HG02588 (cell line): ENCODE results near the gene FSHR.

Source experiments
- ATAC-seq: cut with Tn5 transposase; IDR thresholded peaks from one replicate; pipeline ENCODE4 v1.9.1; 2021; ENCODE audit warnings: mild to moderate bottlenecking, moderate library complexity; ENCODE audit not compliant: unreplicated experiment

The FSHR gene

DNA sequence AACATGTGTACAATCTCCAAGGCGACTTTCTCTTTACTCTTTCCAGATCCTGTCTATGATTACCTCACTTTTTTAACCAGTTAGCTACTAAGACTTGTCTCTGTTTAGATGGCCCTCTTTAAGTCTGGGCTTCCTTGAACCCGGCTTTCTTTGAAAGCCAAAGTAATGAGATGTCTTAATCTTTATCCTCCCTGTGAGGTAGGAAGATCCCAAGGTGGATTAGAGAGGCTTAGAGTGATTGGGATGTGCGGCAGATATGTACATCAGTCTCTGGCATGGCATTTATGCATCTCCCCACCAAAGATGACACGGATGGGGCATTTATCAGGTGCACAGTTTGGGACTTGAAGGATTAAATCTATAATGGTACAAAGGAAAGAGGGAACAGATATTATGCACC lies 186.3 kb downstream of the FSHR start:
- no peak for ATAC-seq

DNA sequence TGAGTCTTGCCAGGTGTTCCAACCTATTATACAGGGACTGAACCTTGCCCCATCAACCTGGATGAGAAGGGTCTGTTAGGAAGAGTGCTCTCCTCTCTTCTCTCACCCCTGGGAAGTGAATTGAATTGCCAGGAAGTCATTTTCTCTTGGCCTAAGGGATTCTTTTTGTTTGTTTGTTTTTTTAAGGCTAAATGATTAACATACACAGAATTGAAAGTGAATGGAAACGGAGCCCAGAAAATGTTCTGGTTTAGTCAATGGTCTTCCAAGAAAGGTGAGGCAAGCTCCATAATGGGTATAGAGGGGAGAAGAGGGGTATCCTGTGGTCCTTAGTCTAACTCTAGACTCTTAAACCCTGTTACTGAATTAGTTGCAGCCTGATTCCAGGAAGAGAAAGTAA lies 189.1 kb downstream of the FSHR start:
- no peak for ATAC-seq

DNA sequence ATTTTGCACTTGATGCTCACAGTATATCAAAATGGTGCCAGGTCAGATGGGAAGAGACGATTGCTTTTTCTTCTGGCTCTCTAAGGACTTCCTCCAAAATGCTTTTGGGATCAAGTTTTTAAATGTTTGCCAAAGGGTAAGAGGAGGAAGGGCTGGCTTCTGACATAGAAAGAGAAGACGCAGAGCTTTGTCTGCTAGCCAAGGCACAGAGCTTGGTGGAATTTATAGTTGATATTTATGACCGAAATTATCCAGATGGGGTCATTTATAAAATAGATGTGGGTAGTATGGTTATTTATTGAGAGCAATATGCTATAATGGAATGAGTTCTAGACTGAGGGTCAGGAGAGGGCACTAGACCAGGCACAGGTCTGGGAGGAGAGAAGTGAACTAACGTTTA lies 193.3 kb downstream of the FSHR start:
- no peak for ATAC-seq

DNA sequence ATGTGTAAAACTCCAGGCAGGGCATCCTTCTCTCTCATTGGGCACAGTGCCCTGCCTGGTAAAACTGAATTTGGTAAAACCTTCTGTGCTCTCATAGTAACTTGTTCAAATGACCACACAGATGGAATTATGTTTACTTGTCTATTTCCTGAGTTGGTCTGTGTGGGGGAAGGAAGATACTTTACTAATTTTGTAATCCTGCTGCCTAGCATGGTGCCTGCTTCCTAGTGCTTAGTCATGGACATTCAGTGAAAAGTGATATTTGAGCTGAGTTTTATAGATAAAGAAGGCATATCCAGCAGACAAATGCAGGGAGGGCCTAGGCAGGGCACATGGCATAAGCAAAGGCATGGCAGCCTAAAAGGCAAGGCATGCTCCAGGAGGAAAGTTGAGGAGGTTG lies 199.4 kb downstream of the FSHR start:
- ATAC-seq, result no peak

DNA sequence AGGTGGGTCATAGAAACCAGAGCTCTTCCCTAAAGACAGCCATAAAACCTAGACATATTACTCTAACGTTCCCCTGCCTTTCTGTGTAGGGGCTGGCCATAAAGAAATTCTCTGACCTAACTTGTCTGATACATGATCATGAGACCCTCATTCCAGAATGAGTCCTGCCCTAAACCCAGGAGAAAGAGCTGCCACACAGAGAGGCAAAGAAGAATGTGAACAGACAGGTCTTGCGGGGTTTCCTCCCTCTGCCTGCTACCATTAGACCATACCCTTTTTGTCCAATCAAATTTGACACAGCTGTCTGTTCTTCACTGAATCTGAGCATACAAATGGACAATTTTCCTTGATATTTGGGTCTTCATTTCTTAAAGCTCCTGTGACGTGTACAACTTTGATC lies 200.0 kb downstream of the FSHR start:
- ATAC-seq, result no peak

DNA sequence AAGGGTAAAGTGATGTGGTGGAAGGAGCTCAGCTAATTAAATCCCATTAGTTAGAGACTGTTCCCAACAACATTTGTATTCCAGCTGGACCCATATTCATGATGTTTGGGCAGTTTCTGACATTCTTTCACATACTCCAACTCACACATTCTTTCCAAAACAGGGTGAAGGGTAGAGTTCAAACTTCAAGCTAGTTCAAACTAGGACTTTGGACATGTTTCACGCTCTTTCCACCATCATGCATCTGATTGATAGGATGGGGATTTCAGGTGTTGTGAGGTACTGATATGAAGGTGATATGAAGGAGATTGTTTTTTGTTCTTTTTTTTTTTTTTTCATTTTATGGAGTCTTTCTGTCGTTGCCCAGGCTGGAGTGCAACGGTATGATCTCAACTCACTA lies 201.7 kb downstream of the FSHR start:
- ATAC-seq, result no peak

DNA sequence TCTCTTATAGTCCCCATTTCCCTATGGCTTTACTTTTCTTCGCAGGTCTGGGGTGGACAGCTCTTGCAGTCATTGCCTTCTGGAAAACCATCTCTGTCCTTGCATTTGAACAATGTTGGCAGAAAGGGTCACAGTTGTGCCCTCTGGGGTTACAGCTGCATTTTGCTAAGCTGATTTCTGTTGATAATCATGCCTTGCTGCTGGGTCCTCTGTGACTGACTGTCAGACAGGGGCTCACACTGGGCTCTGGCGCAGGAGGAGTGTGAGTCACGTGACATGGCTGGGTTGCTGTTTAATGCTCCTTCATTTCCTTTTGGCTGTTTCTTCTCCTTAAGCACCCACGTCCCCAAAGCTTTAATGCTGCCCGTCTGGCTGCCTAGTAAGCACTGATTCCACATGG lies 202.2 kb downstream of the FSHR start:
- no peak for ATAC-seq

DNA sequence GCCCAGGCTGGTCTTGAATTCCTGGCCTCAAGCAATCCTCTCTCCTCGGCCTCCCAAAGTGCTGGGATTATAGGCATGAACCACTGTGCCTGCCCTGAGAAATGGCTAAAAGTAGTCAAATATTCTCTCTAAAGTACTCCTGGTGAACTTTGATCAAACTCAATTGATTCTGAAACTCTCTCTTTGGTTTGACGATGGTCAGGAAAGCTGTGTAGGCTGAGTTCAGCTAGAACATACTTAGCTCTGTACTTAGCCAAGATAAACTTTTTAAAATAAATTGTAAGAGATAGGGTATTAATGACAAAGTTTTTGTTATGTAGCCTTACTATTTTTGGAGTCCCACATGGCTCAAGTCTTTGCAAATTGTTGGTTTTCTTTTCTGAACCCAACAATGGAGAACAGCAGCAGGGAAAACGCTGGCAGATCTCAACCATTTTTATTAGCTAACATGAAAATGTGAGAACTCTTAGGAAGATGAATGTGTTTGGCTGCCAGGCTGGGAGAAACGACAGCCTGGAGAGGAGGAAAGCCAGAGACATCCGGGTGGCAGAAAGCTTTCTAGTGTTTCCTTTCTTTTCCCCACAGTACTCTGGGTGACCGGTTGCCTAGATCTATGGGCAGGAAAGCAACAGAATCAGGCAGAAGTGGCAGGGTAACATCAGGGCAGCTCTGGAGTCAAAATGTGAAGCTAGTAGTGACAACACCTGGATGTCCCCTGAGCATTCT lies 205.8 kb downstream of the FSHR start:
- ATAC-seq, result no peak

DNA sequence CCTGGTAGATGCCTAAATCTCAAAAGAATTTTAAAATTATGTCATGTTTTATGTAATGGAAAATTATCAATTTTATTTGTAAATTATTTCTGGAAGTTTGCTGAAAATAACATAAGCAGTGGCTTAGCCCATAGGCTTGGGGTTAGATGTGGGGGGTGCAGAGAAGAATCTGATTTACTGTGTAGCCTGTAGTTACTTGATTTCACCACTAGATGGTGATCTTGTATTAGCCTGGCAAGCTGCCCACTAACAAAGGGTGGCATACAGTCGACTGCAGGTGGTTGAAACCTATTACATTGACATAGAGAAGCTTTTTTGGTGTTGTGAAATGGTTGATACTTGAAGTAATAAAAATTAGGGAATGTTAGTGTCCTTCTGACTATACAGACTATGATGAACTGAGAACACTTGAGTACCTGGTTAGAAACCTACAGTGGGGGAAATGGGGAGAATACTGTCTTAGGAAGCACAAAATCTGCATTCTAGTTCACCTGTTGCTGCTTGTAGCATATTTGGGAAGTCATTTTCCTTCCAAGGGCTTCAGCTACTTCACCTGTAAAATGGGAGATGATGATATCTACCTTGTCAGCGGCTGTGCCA lies 207.8 kb downstream of the FSHR start:
- ATAC-seq, result peak; percentile 90

DNA sequence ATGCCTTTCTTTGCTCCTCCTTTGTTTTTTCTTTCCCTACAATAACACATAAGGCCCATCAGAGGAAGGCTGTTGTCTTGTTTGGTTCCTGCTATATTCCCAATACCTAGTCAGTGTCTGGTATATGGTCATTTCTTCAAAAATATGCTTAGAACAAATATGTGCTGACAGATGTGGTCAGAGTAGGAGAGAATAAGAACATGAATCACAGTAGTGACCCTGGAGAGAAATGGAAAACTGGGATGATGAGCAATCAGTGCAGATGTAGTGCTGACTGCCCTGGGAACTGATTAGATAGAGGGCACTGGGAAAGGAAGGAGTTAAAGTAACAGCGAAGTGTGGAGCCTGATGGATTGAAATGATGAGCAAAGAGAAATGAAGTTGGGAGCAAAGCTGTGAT lies 209.4 kb downstream of the FSHR start:
- ATAC-seq, result no peak

DNA sequence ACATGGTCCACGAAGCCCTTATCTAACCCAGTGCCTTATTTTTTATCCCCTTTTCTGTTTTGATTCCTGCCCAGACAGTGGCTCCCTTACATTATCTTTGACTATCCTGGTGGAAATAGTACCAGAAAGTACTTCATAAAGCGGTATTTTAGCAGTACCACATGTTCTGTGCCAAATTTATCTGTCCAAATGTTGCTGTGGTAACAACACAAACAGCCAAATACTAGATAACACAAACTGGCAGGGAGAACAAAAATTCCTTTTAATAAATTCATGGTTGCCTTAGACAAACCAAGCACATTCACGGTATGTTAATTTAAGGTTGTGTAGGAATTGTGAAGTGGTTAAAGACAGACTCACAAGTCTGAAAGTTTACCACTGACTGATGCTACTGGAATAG lies 210.9 kb downstream of the FSHR start:
- ATAC-seq, result no peak

DNA sequence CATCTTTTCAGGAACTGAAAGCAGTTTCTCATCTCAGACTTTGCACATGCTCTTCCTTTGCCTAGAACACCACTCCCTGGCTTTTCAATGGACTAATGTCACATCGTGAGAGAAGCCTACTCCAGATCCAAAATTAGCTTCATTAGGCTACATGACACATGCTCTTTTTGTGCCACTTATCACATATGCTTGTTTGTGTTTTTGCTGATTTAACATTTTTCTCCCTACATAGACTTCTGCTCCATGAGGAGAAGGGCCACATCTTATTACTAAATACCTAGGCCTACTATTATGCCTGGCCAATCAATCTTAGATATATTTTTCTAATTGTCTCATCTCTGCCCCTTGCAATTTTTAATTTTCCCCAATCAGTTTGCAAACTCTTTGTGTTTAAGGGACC lies 212.4 kb downstream of the FSHR start:
- ATAC-seq, result no peak

DNA sequence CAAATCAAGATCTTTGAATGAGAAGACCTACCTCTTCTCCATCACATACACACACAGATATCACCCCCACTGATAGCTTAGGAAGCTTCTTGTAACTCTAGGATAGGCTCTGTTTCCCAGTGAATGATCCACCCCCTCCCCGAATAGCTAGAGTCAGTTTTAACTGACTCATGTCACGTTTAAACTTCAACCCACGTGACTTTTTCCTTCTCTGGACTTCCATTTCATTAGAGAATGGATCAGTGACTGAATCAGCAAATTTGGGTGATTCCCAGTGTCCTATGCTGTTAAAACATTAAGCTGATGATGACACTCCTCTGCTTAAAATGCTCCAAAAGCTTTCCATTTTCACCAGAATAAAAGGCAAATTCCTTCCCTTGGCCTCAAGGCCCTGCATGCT lies 212.9 kb downstream of the FSHR start:
- ATAC-seq, result no peak

DNA sequence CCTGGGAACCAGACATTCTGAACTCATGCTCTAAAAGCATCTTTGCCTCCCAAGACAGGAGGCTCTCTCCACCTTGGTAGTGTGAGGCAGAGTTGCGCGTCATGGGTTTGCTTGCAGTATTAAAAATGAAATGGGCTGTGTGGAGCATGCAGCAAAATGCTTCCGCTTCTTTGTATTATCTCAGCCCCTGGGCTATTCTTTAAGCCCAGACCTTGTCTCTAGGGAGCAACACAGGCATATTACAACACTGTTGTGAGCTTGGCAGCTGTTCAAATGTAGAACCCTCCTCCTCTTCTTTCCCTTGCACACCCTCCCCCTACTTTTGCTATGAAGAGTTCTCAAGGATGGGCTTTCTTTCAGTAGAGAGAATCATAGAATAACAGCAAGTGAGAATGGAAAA lies 213.7 kb downstream of the FSHR start:
- no peak for ATAC-seq

DNA sequence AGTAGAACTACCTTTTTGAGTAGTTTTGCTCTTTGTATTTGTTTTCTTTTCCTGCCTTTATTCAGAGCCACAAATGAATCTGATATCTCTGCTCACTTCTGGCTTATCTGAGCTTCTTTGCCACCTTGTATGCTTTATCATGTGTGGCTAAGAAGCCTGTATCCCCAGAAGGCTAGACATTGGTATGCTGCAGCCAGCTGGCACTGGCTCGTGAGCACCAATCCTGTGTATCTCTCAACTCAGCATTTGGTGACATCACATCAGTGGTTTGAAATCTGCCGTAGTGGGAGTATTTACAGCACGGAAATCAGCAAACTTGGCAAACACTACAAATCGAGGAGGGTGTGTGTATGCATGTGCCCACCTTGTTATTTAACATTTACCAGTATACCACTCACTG lies 215.1 kb downstream of the FSHR start:
- no peak for ATAC-seq

DNA sequence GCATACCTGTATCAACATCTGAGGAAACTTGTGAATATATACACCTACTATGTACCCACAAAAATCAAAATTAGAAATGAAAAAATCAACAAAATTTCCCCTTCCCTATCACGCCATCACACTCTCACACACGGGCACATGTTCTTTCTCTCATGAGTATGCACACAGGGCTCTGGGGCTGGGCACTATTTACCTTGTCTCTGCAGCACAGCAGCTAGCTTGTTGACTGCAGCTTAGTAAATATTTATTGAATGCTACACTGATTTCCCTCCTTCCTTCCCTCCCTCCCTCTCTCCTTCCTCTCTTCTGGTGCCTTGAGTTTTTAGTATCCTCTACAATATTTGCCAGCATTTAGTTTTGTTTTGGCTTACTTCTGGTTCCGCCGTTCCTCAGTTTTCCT lies 216.1 kb downstream of the FSHR start:
- ATAC-seq, result no peak

DNA sequence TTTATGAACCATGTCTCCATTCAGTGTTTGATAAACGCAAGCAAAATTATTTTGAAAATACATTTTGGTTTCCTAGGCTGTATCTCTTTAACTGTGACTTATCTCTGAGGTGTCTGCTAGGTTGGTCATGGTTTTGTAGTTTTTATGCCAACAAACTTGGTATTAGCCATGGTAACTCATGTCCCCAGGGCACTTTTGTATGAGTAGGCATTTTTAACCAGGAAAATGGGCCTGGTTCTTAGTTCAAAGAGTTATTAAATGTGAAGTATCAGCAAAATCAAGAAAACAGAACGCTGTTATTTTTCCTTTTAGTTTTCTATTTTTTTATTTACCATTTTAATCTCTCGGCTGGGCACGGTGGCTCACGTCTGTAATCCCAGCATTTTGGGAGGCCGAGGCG lies 219.5 kb downstream of the FSHR start:
- no peak for ATAC-seq

DNA sequence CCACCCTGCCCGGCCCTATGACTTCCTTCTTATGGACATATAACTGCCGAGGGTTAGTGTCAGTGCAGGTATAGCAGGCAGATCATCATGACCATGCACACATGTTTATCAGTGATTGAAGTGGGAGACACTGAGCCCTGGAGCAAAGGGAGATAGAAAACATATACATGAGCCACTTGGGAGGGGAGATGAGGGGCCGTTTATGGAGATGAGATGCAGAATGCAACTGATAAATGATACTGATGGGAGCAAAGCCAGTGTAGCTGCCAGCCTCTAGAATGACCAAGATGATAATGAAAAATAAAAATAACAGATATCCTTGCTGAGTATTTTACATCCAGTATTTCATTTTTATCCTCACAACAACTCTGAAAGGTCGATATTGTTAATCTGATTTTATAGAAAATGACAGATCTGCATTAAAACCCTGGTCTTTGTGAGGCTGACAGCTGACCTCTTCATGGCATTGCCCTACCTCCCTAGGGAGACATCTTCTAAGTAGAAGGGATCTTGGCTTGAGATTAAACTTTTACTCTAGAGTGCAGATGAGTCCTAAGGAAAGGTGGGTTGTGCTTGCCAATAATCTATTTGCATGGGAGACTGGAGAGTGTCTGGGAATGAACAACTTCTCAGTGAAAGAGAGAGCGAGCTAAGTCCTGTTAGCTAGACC lies 220.4 kb downstream of the FSHR start:
- no peak for ATAC-seq

DNA sequence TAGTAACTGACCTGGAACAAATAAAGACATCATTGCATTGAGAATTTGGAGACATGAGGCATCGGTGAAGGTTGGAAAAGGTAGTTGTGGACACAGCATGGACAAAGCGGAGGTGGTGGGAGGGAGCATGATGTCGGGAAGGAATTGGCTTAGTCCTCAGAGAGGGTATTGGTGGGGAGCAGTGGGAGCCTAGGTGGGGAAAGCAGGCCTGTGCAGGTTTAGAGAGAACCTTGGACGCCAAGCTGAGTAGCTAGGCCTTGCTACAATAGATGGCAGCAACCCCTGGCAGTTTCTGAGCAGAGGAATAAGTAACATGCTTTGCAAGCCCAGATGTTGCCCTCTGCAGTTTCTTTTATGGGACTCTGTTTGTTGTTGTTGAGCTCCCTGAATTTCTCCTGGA lies 221.6 kb downstream of the FSHR start:
- no peak for ATAC-seq

DNA sequence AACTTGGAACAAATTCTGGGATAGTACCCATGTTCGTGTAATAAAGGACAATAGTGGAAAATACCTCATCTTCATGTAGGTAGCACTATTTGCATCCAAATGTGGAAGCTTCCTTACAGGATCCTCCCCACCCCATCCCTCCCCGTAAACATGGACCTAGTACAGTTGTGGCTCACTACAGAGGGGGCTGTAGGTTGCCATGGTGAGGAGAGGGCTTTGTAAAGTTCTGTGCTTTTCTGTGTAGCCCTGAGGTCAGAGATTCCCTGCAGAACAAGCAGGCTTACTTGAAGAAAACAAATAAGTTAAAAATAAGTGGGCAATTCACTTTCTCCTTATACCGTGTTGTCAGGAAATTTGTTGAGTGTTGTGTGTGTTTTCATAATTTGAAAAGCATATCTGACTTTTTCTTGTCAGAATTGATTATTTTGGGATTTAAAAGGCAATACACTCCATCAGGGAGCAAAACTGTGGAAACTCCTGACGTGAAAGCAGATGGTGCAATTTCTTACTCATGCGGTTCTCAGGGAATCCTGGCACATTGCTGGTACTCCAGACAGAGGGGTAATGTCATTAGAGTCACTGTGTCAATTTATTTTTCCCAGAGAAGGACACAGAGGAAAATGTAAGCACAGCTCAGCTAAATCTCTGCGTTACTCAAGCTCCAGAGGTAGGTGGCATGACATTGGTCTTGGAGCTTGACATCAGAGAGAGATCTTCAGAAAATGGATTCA lies 224.6 kb downstream of the FSHR start:
- no peak for ATAC-seq

DNA sequence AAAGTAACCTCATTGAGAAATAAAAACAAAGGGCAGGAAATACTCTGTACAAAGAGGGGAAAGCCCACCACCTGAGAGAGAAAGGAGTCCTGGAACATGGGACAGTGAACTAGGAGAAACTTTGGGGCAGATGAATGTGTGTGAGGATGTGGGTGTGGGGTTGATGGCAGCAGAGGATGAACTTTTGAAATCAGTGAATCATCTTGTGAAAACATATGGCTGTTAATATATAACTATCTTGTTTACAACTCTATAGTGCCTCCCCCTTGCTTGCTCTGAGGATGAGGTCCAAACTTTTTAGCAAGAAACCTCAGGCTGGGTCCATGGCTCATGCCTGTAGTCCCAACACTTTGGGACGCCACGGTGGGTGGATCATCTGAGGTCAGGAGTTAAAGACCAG lies 227.0 kb downstream of the FSHR start:
- peak; percentile 64 for ATAC-seq

DNA sequence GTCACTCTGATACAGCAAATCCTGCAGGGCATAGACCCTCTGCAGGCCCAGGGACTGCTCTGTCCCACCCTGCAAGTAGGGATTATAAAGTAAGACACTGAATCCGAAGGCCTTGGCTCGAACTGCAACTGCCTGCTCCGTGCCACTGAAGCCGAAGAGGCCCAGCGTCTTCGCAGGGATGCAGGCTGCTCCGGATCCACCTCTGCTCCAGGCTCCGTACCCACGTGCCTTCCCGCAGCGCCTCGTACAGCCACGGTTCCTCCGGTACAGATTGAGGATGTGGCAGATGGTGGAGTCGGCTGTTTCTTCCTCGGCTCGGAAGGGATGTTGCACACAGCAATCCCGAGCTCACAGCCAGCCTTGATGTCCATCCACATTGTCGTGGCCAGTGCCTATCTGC lies 238.4 kb downstream of the FSHR start:
- ATAC-seq, result no peak
